AG08396 (cell line): Measurements from ENCODE around the gene CALHM2.
"Not testable (repeated sequence)": the region's sequence is repeated elsewhere in the genome, so short reads cannot be mapped to it uniquely, and the experiment has no call there.

ENCODE experiments used
- DNase-seq: peaks from one replicate; pipeline ENCODE4 v3.0.0; 2012; ENCODE audit warnings: low spot score, mixed read lengths

CALHM2 gene

GRCh38 chr10:103451831-103452505 lies at the start of gene CALHM2:
Gene CALHM2 (minus strand): TSS chr10:103452370. CDS start chr10:103449941, 2,429 bp downstream.
- DNase-seq: peak; percentile 90

DNA sequence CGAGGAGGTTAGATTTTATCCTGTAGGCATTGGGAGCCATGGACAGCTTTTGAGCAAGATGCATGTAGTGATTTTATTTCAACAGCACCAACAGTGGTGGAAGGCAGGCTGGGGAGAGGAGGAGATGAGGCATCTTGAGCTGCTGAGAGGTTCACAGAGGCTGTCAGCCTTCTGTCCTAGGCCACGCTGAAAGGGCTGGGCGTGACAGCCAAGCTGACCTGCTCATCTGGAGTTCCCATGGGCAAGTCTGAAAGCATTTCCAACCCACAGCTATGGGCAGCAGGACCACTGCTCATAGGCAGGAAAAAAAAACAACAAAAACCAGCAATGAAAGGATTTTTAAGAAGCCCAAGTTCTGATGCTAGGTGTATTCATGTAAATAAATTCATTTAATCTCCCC lies 49.0 kb upstream of the CALHM2 start:
- no peak for DNase-seq

GRCh38 chr10:103500481-103500880 lies 48.3 kb upstream of the CALHM2 start:
- no peak for DNase-seq

GRCh38 chr10:103499881-103500280 lies 47.7 kb upstream of the CALHM2 start:
- no peak for DNase-seq

GRCh38 chr10:103498936-103499638 lies 46.9 kb upstream of the CALHM2 start:
- no peak for DNase-seq

GRCh38 chr10:103497161-103497915 lies 45.2 kb upstream of the CALHM2 start:
- DNase-seq: no peak

DNA sequence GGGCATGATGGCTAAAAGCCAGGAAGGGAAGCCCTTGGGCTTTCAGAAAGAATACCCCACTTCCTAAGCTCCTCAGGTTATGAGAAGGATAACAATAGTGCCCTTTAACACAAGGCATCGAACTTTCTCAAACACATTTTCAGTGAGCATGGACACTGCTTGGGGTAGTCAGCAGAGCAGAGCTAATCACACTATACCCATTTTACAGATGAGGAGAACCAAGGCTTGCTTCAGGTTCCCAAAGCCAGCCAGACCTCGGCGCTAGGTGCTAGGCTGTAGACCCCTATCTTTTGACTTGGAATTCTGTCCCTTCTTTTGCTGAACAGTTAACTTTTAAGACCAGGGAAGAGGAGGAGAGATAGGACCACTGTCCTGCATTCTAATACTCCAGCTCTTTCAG lies 43.2 kb upstream of the CALHM2 start:
- DNase-seq: no peak

DNA sequence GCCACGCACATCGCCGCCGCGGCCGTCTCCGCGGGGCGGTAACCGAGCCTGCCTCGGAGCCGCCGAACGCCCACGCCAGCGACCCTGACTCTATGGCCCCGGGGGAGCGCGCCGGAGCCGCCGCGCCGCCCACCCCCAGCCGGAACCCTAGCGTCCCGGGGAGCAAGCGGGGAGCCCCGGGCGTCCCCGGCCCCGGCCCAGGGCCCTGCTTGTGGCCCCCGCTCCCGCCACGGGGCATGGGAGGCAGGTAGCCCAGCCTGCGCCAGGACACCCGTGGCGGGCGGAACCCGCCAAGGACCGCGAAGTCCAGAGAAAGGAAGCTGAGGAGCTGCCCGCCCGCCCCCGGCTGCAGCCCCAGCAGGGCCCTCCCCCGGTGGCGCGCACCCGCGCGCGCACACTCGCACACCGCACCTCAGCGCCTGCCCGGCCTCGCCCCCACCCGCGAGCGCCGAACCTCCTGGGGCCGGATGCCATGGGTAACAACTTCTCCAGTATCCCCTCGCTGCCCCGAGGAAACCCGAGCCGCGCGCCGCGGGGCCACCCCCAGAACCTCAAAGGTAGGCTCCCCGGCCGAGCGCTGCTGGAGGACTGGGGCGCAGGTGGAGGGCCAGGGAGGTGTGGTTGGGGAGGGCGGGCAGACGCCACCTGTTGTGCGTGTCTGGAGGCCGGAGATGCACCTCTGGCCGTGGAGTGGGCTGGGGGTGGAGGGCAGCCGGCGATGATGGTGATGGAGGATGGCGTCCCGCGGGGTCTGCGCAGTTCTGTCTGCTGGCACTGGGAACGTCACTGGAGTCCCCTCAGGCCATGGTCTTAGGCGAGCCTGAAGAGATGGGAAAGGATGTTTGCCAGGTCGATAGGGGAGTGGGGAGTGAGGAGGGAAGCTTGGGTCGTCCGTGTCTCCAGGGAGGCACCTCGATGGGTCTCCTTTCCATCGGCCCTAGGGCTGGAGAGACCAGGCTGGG lies 42.0 kb upstream of the CALHM2 start:
- DNase-seq: peak; percentile 39

DNA sequence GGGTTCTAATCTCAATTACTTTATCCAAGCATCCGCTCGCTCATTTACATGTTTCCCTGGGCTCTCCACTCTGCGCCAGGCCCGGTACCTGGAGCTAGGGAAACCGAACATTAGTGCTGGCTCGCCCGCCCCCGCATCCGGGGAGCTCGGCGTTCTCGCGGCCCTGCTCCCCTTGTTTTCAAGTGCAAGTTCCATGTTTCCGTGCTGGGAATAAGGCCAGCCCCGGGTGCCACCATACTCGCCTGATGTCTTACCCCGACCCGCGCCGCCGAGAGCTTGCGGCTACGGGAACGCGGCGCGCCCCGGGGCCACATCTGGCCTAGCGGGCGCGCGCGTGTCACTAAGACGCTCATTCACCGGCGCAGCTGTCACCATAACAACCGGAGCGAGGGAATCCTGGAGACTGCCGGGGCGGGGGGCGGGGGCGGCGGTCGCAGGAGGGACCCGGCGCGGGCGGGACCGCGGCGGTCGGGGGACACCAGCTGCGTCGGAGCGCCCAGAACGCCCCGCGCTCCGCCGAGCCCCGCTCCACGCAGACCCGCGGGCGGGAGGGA lies 41.3 kb upstream of the CALHM2 start, which contains the start of gene NEURL1:
Gene NEURL1, plus strand, starts transcription at position 344 of the 554 bp plus-strand sequence. CDS start 683 bp downstream, outside the sequence.
- peak; percentile 42 for DNase-seq

GRCh38 chr10:103492655-103493261 lies 40.6 kb upstream of the CALHM2 start:
- no peak for DNase-seq

GRCh38 chr10:103491729-103492364 lies 39.7 kb upstream of the CALHM2 start:
- peak; percentile 87 for DNase-seq

DNA sequence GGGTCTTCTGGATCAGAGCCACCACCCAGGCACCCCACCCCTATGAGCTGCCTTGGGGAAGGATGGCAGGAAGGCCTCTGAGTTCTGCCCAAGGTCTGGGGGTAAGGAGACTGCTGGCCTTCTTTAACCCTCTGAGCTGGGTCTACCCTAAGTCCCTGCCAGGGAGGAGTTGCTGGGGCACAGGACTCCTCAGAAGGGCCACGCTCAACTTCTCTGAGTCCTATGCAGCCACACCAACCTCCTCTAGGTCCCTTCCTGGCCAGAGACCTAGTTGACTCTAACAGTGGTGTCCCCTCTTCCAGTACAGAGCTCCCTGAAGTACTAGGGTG lies 38.8 kb upstream of the CALHM2 start:
- DNase-seq: no peak

GRCh38 chr10:103487410-103487708 lies 35.2 kb upstream of the CALHM2 start:
- DNase-seq: no peak

GRCh38 chr10:103486635-103487409 lies 34.7 kb upstream of the CALHM2 start:
- DNase-seq: not testable (repeated sequence)

- DNase-seq: peak; percentile 71
Observed at GRCh38 chr10:103481974-103482531, 29.9 kb upstream of the CALHM2 start.

DNA sequence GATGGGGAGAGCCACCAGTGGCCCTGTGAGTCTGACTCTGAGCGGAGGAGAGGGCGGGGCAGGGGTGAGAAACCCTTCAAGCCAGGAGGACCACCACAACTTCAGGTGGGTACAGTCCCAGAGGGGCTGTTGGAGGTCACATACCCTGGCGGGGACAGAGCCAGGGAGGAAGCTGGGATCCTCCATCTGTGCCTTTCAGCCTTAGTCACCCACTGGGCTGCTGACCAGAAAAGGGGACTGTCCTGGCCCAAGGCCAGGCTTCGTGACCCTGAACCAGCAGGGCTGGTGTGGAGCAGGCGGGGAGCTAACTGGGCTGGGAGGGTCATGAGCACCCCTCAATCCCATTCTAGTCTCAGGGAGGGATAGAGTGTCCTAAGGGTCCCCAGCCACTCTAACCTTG lies 28.4 kb upstream of the CALHM2 start:
- DNase-seq: peak; percentile 70

- DNase-seq: no peak
Observed at GRCh38 chr10:103479135-103479534, 27.0 kb upstream of the CALHM2 start, which contains the start of gene CALHM3. Gene CALHM3 (minus strand): TSS chr10:103479240. CDS start chr10:103479032, 208 bp downstream.

DNA sequence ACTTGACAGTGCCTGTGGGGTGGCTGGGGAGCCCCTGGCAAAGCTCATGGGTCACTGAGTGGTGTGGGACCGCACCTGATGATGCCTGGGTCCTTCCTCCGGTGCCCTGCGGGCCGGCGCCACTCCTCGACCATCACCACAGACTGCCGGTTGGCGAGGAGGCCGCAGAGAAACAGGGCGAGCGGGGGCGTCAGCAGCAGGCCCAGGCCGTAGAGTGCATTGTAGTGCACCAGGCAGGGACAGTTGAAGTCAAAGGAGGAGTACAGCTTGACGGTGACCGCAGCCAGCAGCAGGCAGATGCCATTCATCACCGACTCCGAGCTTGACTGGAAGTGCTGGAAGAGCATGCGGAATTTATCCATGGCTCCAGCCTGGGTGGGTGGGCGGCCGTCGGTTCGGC lies 26.5 kb upstream of the CALHM2 start:
- DNase-seq: no peak

- DNase-seq: no peak
Observed at GRCh38 chr10:103476046-103476768, 24.0 kb upstream of the CALHM2 start.
